G401 (cell line): ENCODE results near the gene UBE2L3. TPM values are rescaled to one million over a fixed set of nuclear protein-coding genes. Genes with fewer than 3 reads are reported as not detected.
"Not testable (repeated sequence)": the region's sequence is repeated elsewhere in the genome, so short reads cannot be mapped to it uniquely, and the experiment has no call there.

Source experiments
- DNase-seq: peaks from one replicate; pipeline ENCODE4 v3.0.0-alpha.2; 2015; ENCODE audit warnings: low spot score
- in situ Hi-C: cut with HindIII; loops from 2 replicates; pipeline ENCODE4 v1.10.0; 2016; ENCODE audit warnings: low sequenced_read_pairs, mixed read lengths
- total RNA-seq: library from RNA; depleted of rRNA; stranded (reverse); fragments of >200 nt; shearing (Covaris generic); gene quantifications from 2 replicates; pipeline ENCODE4 v1.2.3, GENCODE V29; 2014

UBE2L3 gene
- total RNA-seq, 1 experiment from 2014 or later: 58.0 TPM

- in situ Hi-C loops: no loop called here
- no peak for DNase-seq
These were observed 69.2 kb downstream of the UBE2L3 start for GRCh38 chr22:21636629-21637218.

GRCh38 chr22:21637450-21637849 is 69.9 kb downstream of the UBE2L3 start:
- in situ Hi-C loops, DNase-seq: not testable (repeated sequence)

GRCh38 chr22:21639359-21639758 is 71.8 kb downstream of the UBE2L3 start:
- in situ Hi-C loops: no loop called here
- no peak for DNase-seq

GRCh38 chr22:21640810-21641209 is 73.3 kb downstream of the UBE2L3 start:
- no peak for DNase-seq
- in situ Hi-C loops: no loop called here

GRCh38 chr22:21641417-21641788 is 73.9 kb downstream of the UBE2L3 start:
- peak; percentile 69 for DNase-seq
- in situ Hi-C loops: no loop called here

- in situ Hi-C loops: no loop called here
- DNase-seq: peak; percentile 99
These were observed 74.5 kb downstream of the UBE2L3 start, which contains the start of gene SDF2L1 for GRCh38 chr22:21641789-21642583. Gene SDF2L1, plus strand, starts transcription at chr22:21642302. Its CDS starts 35 bp downstream, at chr22:21642337.

GRCh38 chr22:21642584-21643448 is 75.3 kb downstream of the UBE2L3 start:
- peak; percentile 53 for DNase-seq

GRCh38 chr22:21643533-21644357 is 76.2 kb downstream of the UBE2L3 start:
- in situ Hi-C loops: no loop called here
- DNase-seq: no peak

More at GRCh38 chr22:21642584-21643448, 75.3 kb downstream of the UBE2L3 start:
- in situ Hi-C loops: no loop called here

- in situ Hi-C loops, DNase-seq: not testable (repeated sequence)
These were observed 78.0 kb downstream of the UBE2L3 start for GRCh38 chr22:21645513-21645912.

GRCh38 chr22:21646608-21647590 is 79.4 kb downstream of the UBE2L3 start:
- in situ Hi-C loops: no loop called here
- peak; percentile 88 for DNase-seq

- in situ Hi-C loops: no loop called here
- no peak for DNase-seq
These were observed 82.8 kb downstream of the UBE2L3 start for GRCh38 chr22:21650280-21650679.

- in situ Hi-C loops: no loop called here
- no peak for DNase-seq
These were observed 83.5 kb downstream of the UBE2L3 start for GRCh38 chr22:21650823-21651520.

- in situ Hi-C loops: no loop called here
These were observed 84.1 kb downstream of the UBE2L3 start for GRCh38 chr22:21651521-21652009.

GRCh38 chr22:21652010-21652546 is 84.6 kb downstream of the UBE2L3 start:
- peak; percentile 83 for DNase-seq
- in situ Hi-C loops: no loop called here

More at GRCh38 chr22:21651521-21652009, 84.1 kb downstream of the UBE2L3 start:
- DNase-seq: no peak

- in situ Hi-C loops: no loop called here
- no peak for DNase-seq
These were observed 85.3 kb downstream of the UBE2L3 start for GRCh38 chr22:21652547-21653545.

GRCh38 chr22:21657020-21657359 is 89.5 kb downstream of the UBE2L3 start:
- in situ Hi-C loops: no loop called here
- DNase-seq: no peak
